HUES64 (cell line): Measurements from ENCODE around the gene EDEM3.
"Not testable (repeated sequence)": the region's sequence is repeated elsewhere in the genome, so short reads cannot be mapped to it uniquely, and the experiment has no call there.

ENCODE experiments used
- H3K27ac ChIP-seq: 2 replicates; pipeline ENCODE4 v1.7.0; 2013; ENCODE audit warnings: low read depth, low read length, inconsistent platforms
- H3K27me3 ChIP-seq: 2 replicates; pipeline ENCODE4 v1.6.1; 2013; ENCODE audit warnings: mild to moderate bottlenecking, low read length; ENCODE audit not compliant: insufficient read depth
- H3K36me3 ChIP-seq: 2 replicates; pipeline ENCODE4 v1.6.1; 2013; ENCODE audit warnings: mild to moderate bottlenecking, low read length; ENCODE audit not compliant: insufficient read depth
- H3K4me1 ChIP-seq: 2 replicates; pipeline ENCODE4 v1.6.1; 2013; ENCODE audit warnings: mild to moderate bottlenecking, low read length, moderate library complexity; ENCODE audit not compliant: insufficient read depth
- H3K4me3 ChIP-seq: 2 replicates; pipeline ENCODE4 v1.5.1; 2013; ENCODE audit warnings: mild to moderate bottlenecking, low read length, moderate library complexity
- H3K9ac ChIP-seq: 2 replicates; pipeline ENCODE4 v1.6.1; 2013; ENCODE audit warnings: mild to moderate bottlenecking, low read depth, low read length
- H3K9me3 ChIP-seq: 2 replicates; pipeline ENCODE4 v1.6.1; 2013; ENCODE audit warnings: low read depth, low read length; ENCODE audit not compliant: insufficient read depth
- WGBS: fragments of 150-250, 120-280 bp; methylation state at CpG from one replicate; pipeline ENCODE4 v1.1.7; 2013; ENCODE audit warnings: missing lambda C conversion rate; 5-methylcytosine and 5-hydroxymethylcytosine counted together

Gene EDEM3

DNA sequence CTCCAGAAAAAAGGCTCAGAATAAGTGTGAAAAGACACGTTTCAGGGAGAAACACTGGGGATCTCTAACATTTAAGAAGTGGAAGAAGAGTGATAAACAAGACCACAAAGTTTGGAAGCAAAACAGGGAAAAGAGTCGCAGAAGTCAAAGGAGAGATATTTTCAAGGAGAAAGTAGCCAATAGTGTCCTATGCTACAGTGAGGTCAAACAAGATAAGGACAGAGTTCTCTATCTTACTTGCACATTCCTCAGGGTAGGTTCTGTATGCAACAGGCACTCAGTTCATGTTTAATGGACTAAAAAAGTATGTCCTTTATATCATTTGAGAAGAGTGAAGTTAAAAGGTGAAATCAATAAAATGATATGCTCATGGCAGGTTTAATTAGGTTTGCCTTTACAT is 13.8 kb upstream of the EDEM3 start:
- H3K9me3 ChIP-seq: no peaks in the 10 kb centered on the region
- no peaks in the 10 kb centered on the region for H3K4me1 ChIP-seq
- H3K36me3 ChIP-seq: no peaks in the 10 kb centered on the region
- H3K27me3 ChIP-seq: no peaks in the 10 kb centered on the region
- H3K9ac ChIP-seq: no peak overlapping the region
- WGBS: 83% methylated on average over 2 of the region's 2 CpGs
- H3K4me3 ChIP-seq: no peak overlapping the region
- H3K27ac ChIP-seq: no peak overlapping the region

DNA sequence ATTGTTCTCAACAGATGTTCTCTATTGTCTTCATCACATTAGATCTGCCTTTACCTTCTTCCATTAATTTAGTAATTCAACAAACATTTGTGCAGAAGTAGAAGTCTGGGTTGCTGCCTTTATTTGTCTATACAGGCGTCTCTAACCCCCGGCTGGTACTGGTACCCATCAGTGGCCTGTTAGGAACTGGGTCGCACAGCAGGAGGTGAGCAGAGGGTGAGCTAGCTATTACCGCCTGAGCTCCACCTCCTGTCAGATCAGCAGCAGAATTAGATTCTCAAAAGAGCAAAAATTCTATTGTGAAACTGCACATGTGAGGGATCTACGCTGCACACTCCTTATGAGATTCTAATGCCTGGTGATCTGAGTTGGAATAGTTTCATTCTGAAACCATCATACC is 12.9 kb upstream of the EDEM3 start:
- WGBS: 81% methylated on average over 5 of the region's 5 CpGs
- Histone ChIP-seq H3K4me1 (no peaks in the 10 kb centered on the region), H3K27me3 (no peaks in the 10 kb centered on the region), H3K27ac (no peak overlapping the region), H3K36me3 (no peaks in the 10 kb centered on the region), H3K4me3 (no peak overlapping the region), H3K9ac (no peak overlapping the region), H3K9me3 (no peaks in the 10 kb centered on the region)

DNA sequence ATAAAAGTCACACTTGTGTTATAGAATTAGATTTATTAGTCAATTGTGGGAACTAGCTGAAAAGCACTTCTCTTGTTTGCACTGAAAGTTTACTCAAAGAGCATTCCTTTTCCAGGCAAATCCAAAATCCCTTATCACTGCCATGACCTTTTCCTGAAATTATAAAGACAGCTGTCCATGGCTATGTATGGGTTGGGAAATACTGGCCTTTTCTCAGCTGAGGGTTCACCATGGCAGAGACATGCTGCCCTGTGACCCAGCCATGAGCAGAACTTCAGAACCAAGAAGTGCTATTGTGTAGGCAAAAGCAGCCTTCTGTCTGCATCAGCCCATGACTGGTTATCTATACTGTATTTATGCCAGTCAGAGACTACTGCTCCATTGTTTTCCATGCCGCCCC is 9.8 kb upstream of the EDEM3 start:
- Histone ChIP-seq H3K27me3 (no peaks in the 10 kb centered on the region), H3K4me3 (no peak overlapping the region), H3K27ac (no peak overlapping the region), H3K36me3 (no peaks in the 10 kb centered on the region), H3K4me1 (peaks cover 6% of the 10 kb centered on the region; the same call in 1 of the 2 replicates), H3K9me3 (no peaks in the 10 kb centered on the region), H3K9ac (no peak overlapping the region)
- WGBS: 93% methylated on average over 1 of the region's 1 CpG

DNA sequence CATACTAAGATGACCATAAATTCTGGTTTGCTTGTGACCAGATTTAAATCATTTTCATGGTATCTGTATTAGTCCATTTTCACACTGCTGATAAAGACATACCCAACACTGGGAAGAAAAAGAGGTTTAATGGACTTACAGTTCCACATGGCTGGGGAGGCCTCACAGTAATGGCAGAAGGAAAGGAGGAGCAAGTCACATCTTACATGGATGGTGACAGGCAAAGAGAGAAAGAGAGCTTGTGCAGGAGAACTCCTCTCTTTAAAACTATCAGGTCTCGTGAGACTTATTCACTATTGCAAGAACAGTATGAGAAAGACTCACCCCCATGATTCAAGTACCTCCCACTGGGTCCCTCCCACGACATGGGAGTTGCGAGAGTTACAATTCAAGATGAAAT is 8.9 kb upstream of the EDEM3 start:
- 100% methylated on average over 3 of the region's 3 CpGs for WGBS
- not testable (repeated sequence) for H3K9ac ChIP-seq, H3K4me3 ChIP-seq, H3K36me3 ChIP-seq, H3K27me3 ChIP-seq, H3K27ac ChIP-seq, H3K4me1 ChIP-seq, H3K9me3 ChIP-seq

DNA sequence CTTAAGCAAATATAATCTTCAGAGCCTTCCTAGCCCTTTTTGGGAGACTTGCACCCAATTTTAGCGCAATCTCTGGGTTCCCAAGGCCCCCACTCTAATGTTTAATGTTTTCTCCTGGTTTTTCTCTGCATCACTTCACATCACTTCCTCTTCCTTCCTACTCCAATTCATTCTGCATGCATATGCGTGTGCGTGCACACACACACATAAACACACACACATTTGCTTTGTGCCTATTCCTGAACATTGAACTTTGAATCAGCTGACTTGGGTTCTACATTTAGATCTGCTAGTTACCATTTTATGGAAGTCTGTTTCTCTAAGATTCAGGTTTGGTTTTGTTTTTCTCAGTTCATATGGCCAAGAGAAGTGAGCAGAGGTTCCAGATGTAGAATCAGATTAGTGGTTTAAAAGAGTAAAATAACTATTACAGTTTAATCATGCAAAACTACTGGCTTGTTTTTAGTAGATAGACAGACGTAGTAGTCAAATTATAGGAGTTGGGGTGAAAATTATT is 7.4 kb upstream of the EDEM3 start:
- H3K27ac ChIP-seq: no peak overlapping the region
- 91% methylated on average over 3 of the region's 4 CpGs for WGBS
- H3K27me3 ChIP-seq: peaks cover 2% of the 10 kb centered on the region; the same call in 1 of the 2 replicates
- no peak overlapping the region for H3K9ac ChIP-seq
- H3K9me3 ChIP-seq: no peaks in the 10 kb centered on the region
- no peaks in the 10 kb centered on the region for H3K36me3 ChIP-seq
- H3K4me1 ChIP-seq: peaks cover 6% of the 10 kb centered on the region; the same call in 1 of the 2 replicates
- H3K4me3 ChIP-seq: no peak overlapping the region

DNA sequence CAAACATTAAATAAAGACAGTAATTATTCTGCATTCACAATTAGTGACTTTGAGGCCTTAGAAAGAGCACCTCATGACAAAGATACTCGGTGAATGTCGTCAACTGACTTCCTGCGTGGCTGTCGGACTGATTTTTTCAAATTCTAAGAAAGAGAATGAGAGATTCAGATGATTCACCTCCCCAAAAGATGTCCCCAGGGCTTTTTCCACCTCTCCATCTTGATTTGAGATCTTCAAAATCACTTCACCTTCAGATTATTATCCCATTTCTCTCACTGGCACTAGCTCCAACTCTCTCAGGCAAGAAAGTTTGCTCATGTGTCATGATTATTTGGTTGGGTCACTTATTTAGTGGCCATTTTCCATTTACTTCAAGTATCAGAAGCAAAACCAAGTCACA is 5.0 kb upstream of the EDEM3 start:
- 91% methylated on average over 4 of the region's 4 CpGs for WGBS
- no peaks in the 10 kb centered on the region for H3K36me3 ChIP-seq
- peaks cover 12% of the 10 kb centered on the region for H3K4me1 ChIP-seq
- no peaks in the 10 kb centered on the region for H3K9me3 ChIP-seq
- no peak overlapping the region for H3K27ac ChIP-seq
- no peak overlapping the region for H3K9ac ChIP-seq
- H3K4me3 ChIP-seq: no peak overlapping the region
- peaks cover 16% of the 10 kb centered on the region for H3K27me3 ChIP-seq

DNA sequence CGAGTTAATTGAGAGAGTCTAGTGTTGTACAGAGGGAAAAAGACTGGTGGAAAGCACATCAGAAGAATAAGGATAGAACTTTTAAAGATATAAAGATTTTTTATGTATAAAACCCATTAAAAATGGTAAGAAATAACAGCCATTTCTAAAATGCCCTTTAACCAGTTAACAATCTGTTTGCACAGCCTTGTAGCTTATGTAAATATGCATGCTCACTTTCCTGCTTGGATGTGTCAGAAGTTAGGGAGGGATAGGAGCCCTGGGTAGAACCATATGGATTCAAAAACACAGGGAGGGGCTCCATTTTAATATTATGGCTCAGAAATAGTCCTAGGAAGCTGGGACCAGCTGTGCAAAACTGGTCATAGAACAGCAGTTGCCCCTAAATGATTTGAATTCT is 4.5 kb upstream of the EDEM3 start:
- Histone ChIP-seq H3K27ac (no peak overlapping the region), H3K9ac (no peak overlapping the region), H3K9me3 (no peaks in the 10 kb centered on the region), H3K36me3 (no peaks in the 10 kb centered on the region), H3K4me3 (no peak overlapping the region), H3K27me3 (peaks cover 16% of the 10 kb centered on the region), H3K4me1 (peaks cover 12% of the 10 kb centered on the region)
- WGBS: no CpG with 5 or more reads among the region's 1 CpG

DNA sequence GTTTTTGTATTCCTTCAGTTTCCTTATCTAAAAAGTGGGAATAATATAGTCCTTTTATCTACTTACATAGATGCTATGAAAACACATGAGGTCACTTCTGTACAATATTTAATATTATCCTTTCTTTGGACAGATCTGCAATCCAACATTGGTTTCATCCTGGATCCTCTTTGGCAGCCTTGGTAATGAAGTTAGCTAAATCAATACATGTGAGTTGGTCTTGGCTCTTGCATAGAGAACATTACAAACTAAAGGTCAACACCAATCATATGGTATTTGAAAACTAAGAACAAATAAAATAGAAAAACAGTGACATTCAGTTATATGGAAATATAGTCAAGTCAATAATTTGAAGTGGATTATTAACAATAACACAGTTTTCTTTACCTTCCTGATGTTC is 3.2 kb upstream of the EDEM3 start:
- Histone ChIP-seq H3K9ac (no peak overlapping the region), H3K9me3 (no peaks in the 10 kb centered on the region), H3K36me3 (no peaks in the 10 kb centered on the region), H3K27me3 (peaks cover 16% of the 10 kb centered on the region), H3K4me1 (peaks cover 20% of the 10 kb centered on the region), H3K27ac (no peak overlapping the region), H3K4me3 (no peak overlapping the region)

DNA sequence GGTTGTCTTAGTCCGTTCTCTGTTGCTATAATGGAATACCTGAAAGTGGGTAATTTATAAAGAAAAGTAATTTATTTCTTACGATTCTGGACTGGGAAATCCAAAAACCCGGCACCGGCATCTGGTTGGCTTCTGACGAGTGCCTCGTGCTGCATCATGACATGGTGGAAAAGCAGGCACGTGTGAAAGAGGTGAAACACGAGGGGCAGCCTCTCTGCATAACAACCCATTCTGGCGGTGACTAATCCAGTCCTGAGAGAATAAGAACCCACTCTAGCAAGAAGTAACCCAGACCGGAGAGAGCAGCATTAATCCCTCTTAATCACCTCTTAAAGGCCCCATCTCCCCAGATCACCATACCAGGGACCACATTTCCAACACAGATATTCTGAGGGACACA is 2.7 kb upstream of the EDEM3 start:
- Histone ChIP-seq H3K27me3 (peaks cover 16% of the 10 kb centered on the region), H3K9ac (no peak overlapping the region), H3K4me3 (no peak overlapping the region), H3K27ac (no peak overlapping the region), H3K4me1 (peaks cover 20% of the 10 kb centered on the region), H3K9me3 (no peaks in the 10 kb centered on the region), H3K36me3 (no peaks in the 10 kb centered on the region)
- WGBS: 81% methylated on average over 10 of the region's 10 CpGs

DNA sequence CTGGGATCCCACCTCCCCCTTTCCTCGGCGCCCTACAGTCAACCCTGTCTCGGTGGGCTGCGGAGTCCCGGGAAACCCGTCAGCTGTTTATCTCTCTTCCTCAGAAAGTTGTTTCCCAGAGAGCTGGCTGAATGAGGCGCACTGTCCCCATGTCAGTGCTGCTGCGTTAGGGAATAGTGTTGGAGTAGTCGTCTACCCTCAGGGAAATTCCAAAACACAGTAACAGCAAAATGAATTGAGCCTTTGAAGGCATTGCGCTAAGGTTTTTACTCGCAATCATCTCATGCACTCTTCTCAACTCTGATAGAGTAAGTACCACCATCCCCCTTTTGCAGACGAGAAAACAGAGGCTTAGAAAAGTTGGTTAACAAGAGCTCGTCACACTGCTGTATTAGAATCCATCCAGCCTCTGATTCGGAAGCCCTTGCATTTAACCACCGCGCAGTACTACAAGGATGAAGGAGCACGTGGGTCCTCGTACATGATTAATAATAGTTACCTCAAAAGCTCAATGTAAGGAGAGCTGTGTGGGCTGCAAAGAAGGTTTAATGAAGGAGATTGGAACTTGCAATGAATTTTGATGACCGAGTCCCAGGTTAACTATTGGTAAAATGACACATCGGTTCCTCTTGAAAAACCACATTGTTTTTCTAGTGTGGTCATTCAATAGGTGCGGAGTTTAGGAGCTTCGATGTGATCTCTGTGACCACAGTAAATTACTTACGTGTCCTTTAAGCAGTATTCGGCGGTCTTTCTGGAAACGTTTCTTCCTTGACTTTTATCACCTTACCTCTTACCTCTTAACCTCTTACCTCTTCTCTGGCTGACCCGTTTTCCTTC is 788 bp upstream of the EDEM3 start:
- peak overlapping the region; percentile 75 for H3K4me3 ChIP-seq
- peak overlapping the region; percentile 35 for H3K9ac ChIP-seq
- no peaks in the 10 kb centered on the region for H3K36me3 ChIP-seq
- no peaks in the 10 kb centered on the region for H3K9me3 ChIP-seq
- peaks cover 16% of the 10 kb centered on the region for H3K27me3 ChIP-seq
- peaks cover 20% of the 10 kb centered on the region for H3K4me1 ChIP-seq
- no peak overlapping the region for H3K27ac ChIP-seq
- 13% methylated on average over 27 of the region's 27 CpGs for WGBS

DNA sequence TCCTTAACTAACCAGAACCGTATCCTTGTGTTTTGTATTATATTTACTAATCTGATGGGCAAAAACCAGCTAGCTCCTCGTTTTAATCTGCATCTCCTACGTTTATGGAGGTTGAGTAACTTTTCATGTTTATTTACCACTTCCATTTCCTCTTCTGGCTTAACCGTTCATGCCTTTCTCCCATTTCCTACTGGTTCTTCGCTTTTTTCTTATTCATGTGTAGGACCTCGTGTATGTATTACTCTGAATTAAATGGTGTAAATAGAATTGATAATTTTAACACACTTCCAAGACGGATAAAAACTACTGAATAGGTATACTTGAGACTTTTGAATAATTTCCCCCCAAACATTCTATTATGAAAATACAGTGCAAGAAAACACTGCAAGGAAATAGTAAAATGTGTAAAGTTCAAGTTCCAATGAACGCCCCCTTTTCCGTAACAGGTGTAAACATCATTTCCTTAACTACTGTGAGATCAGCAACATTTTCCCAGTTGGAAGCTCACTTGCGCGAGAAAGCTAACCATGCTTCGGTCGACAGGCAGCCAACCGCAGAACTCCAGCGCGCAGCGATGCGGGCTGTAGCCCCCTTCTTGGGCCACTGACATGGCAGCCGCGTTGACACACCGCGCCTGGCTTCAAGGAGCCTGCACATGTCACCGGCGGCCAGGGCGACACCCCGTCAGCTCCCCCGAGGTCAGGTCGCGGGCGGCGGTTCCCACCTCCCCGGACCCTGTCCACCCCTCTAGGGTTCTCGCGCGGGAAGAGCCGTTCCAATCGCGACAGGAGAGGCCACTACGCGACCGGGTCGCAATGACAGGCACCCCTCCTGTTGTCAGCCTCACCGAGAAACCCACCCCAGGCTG is 816 bp downstream of the EDEM3 start:
- Histone ChIP-seq H3K27me3 (peaks cover 16% of the 10 kb centered on the region), H3K4me3 (peak overlapping the region; percentile 75), H3K4me1 (peaks cover 14% of the 10 kb centered on the region; the same call in 1 of the 2 replicates), H3K36me3 (no peaks in the 10 kb centered on the region), H3K9me3 (no peaks in the 10 kb centered on the region), H3K27ac (no peak overlapping the region), H3K9ac (peak overlapping the region; percentile 34)
- 4% methylated on average over 39 of the region's 43 CpGs for WGBS
